ENCODE results near the gene BTF3.

Gene BTF3

GRCh38 chr5:73525606-73526203, 27.5 kb downstream of the BTF3 start:
- DNase-seq (ENCODE audit: low spot score): no peak

GRCh38 chr5:73528248-73528647, 30.0 kb downstream of the BTF3 start:
- DNase-seq (ENCODE audit: low spot score): no peak

GRCh38 chr5:73529081-73529480, 30.8 kb downstream of the BTF3 start:
- no peak for DNase-seq (ENCODE audit: low spot score)

- DNase-seq (ENCODE audit: low spot score): no peak
Observed at GRCh38 chr5:73531356-73531755, 33.1 kb downstream of the BTF3 start.

- DNase-seq (ENCODE audit: low spot score): no peak
Observed at GRCh38 chr5:73532195-73532594, 34.0 kb downstream of the BTF3 start.

GRCh38 chr5:73534011-73534644, 35.9 kb downstream of the BTF3 start:
- DNase-seq (ENCODE audit: low spot score): no peak

GRCh38 chr5:73534971-73535370, 36.7 kb downstream of the BTF3 start:
- no peak for DNase-seq (ENCODE audit: low spot score)

GRCh38 chr5:73539730-73540129, 41.5 kb downstream of the BTF3 start:
- DNase-seq (ENCODE audit: low spot score): no peak

GRCh38 chr5:73540192-73540591, 42.0 kb downstream of the BTF3 start:
- DNase-seq (ENCODE audit: low spot score): no peak

- no peak for DNase-seq (ENCODE audit: low spot score)
Observed at GRCh38 chr5:73542020-73542419, 43.8 kb downstream of the BTF3 start.

- no peak for DNase-seq (ENCODE audit: low spot score)
Observed at GRCh38 chr5:73544429-73545402, 46.5 kb downstream of the BTF3 start.

- DNase-seq (ENCODE audit: low spot score): no peak
Observed at GRCh38 chr5:73545403-73545779, 47.1 kb downstream of the BTF3 start.

- no peak for DNase-seq (ENCODE audit: low spot score)
Observed at GRCh38 chr5:73550016-73550415, 51.8 kb downstream of the BTF3 start.

- no peak for DNase-seq (ENCODE audit: low spot score)
Observed at GRCh38 chr5:73552642-73553041, 54.4 kb downstream of the BTF3 start.

Measured in CD4-positive, alpha-beta T cell treated with Interleukin-2 at 100 ng/mL for 4 hours (primary cell).